GM19467 (cell line): ENCODE data around the gene C1QL1.

Source experiments
- ATAC-seq: cut with Tn5 transposase; IDR thresholded peaks from one replicate; pipeline ENCODE4 v1.9.1; 2021; ENCODE audit warnings: mild to moderate bottlenecking, moderate library complexity; ENCODE audit not compliant: unreplicated experiment

The C1QL1 gene

GRCh38 chr17:44932096-44932786 lies 35.9 kb downstream of the C1QL1 start:
- no peak for ATAC-seq

GRCh38 chr17:44931376-44931775 lies 36.7 kb downstream of the C1QL1 start:
- no peak for ATAC-seq

- ATAC-seq: no peak
These were observed 37.4 kb downstream of the C1QL1 start for GRCh38 chr17:44930667-44931066.

DNA sequence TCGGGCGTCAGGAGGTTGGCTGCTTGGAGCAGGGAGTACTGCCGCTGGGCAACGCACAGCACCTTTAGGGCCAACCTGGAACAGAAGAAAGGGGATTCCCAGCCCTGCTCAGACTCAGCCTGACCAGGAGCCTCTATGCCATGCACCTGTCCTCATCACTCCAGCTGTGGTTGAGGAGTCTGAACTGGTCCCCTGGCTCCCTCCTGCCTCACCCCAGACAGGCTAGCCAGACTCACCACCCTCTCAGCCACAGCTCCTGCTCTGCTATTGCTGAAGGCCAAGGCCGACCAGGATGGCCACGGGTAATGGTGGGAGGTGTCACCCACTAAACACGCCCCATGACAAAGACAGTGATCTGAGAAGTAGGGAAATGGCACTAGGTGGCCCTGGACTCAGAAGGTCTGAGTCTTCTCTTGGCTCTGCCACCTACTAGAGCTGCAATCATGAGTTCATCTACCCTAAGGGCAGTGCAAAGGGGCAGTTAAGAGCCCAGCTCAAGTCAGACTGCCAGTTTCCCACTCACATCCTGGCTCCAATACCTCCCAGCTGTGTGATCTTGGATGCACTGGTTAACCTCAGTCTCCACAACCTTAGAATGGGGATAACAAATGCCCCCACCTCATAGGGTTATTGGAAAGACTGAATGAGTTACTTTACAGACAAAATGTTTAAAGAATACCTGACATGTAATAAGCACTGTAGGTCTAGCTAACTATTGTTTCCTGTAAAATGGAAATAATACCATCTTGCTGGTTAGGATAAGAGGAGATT lies 39.0 kb downstream of the C1QL1 start:
- no peak for ATAC-seq

- no peak for ATAC-seq
These were observed 40.0 kb downstream of the C1QL1 start for GRCh38 chr17:44928136-44928535.

DNA sequence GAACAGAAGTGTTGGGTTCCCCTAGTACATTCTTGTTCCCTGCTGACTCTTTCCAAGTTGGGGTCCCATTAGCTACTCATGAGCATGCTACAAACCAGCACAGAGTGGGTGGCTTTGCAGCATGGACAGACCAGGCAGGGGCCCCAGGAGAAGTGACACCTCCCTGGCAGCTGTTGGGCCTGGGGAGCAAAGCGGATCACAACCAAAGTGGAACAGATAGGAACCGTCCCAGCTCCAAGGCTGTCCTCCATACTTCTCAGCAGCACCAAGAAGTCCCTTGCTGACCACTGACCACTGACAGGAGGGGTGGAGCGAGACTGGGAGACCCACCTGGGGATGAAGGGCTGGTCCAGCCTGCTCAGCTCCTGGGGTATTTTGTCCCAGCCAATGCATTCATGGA lies 40.4 kb downstream of the C1QL1 start:
- ATAC-seq: no peak

GRCh38 chr17:44926821-44927525 lies 41.1 kb downstream of the C1QL1 start:
- no peak for ATAC-seq

GRCh38 chr17:44925731-44926697 lies 42.1 kb downstream of the C1QL1 start:
- ATAC-seq: no peak

- ATAC-seq: no peak
These were observed 44.0 kb downstream of the C1QL1 start for GRCh38 chr17:44924107-44924544.

DNA sequence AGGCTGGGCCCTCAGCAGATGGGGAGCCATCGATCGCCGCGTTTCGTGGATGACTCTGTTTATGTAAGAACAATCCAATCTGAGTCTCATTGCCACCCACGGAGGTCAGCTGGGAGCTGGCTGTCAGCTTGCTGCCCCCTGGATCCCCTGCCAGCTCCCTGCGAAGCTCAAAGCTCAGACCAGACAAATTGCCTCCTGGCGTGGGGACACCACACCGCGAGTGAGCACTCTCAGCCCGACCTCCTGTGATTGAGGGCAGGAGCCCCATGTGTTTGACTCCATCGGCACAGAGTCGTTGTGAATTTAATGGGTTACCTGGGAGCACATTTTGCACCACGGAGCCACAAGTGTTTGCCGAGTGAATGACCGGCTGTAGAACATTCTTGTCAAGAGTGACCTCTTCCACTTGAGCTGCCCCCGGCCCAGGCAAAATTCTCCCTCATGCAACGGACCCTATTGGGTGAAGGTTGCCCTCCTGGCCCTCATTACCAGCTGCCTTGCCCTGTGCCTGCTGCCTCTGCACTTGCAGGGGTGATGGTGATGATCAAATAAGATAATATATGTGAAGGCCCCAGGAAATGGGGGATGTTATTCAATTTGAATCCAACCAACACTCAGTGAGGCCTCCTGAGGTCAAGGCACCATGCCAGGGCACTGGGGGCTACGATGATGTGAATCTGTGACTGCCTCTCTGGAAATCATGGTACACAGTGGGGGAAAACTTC lies 45.2 kb downstream of the C1QL1 start:
- no peak for ATAC-seq

GRCh38 chr17:44922136-44922535 lies 46.0 kb downstream of the C1QL1 start:
- ATAC-seq: no peak

DNA sequence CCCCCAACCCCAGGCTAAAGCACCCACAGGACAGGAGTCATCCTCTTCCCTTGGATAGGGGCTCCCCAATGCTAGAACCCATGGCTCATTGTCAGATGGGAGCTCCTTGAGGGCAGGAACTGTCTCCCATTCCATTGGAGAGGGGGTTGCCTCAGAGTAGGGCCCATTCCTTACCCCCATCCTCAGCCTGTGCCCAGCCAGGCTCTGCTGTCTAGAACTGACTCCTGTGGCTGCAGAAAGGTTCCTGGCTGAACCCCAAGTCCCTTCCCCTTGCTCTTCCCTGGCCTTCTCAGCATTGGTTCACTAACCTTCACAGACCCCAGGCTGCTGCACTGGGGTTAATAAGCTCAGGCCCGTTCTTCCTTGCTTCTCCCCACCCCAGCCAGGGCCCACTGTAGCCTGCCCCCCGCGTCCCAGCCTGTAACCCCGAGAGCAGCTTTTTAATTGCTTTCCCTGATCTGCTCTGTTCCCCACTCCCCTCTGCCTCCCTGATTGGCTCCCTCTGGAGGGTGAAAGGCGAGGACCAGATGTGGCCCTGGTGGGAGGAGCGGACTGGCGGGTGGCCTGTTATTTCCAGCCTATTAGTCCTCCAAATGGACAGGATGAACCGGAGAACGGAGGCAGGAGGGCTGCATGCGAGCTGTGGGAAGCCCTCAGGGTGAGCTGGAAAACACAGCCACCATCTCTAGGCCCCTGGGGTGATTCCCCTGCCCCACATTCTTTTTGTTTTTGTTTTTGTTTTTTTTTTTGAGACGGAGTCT lies 46.8 kb downstream of the C1QL1 start:
- ATAC-seq: no peak

DNA sequence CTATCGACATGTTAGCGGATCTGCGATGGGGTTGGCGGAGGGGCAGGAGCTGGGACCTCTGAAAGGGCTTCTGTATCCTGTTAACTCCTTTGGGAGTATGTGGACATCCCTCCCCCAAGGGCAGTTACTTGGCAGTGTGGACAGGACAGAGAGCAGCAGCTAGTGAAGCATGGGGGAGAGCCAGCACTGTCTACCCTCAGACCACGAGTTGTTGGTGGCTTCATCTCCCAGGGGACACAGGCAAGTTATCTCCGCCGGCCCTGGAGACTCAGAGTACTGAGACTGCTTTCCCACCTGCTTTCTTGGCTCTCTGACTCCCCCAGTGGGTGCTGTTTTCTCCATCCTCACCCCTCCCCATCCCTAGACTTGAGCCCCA lies 47.5 kb downstream of the C1QL1 start:
- no peak for ATAC-seq

DNA sequence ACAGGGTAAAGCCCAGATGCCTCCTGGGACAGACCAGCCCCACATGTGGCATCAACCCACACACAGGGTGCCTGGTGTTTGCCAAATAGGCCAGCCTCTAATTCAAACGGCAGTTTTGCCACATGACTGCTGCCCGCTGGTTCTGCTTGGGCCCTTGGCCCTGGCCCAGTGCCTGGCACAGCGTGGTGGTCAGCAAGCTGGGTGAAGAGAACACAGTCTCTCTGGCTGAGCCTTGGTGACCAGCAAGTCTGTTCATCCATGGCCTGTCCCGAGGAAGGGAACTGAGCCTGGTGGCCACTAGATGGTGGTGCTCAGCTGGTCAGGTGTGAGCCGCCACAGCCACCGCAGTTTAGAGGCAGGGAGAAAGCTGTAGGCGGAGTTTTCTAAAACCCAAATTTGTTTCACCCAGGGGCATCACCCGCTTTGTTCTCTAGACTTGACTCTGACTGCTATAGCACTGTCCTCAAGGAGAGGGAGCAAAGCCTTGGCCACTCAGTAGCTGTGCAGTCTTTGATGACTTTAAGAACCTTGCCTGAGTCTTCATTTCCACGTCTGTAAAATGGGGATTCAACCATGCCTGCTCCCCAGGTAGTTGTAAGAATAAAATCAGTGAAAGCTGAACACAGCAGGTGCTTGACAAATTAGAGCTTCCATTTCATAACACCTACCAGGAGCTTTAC lies 48.1 kb downstream of the C1QL1 start:
- no peak for ATAC-seq

GRCh38 chr17:44919411-44919810 lies 48.7 kb downstream of the C1QL1 start:
- no peak for ATAC-seq

DNA sequence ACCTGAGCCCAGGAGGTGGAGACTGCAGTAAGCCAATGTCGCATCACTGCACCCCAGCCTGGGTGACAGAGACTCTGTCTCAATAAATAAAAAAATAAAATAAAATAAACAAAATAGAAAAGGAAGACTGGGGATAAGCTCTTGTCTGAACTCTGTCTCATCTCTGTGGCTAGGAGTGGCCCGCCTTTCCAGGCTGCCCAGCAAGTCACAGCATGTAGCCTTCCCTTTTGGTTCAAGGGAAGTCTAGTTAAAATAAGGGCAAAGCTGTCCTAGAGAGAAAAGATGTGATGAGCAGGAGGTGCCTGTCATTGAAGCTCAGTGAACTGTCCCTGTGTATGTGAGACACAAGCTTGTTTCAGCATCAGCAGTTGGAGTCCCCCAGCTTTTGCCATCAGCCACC lies 50.1 kb downstream of the C1QL1 start:
- no peak for ATAC-seq

DNA sequence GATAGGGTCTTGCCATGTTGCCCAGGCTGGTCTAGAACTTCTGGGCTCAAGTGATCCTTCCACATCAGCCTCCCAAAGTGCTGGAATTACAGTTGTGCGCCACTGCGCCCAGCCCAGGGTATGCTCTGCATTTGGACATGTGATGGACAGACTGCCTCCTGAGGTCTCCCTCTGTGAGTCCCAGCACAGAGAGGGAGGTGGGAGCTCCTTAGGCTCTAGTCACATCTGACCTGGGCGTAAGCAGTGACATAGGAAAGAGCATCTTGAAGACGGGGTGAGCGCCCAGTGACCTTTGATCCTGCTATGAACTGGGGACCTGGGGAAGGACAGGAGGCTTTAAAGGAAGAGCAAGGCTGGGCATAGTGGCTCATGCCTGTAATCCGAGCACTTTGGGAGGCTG lies 50.6 kb downstream of the C1QL1 start:
- ATAC-seq: no peak

GRCh38 chr17:44916781-44917241 lies 51.3 kb downstream of the C1QL1 start:
- no peak for ATAC-seq
